Liver (tissue), 9 donors: ENCODE measurements around the gene BICRA. TPM values are rescaled to one million over a fixed set of nuclear protein-coding genes. Genes with fewer than 3 reads are reported as not detected.
A peak's percentile ranks its signal among the peaks of the same experiment; 100 is the strongest.

Source experiments
- DNase-seq: peaks from one replicate; pipeline ENCODE4 v3.0.0-alpha.2; 2017; ENCODE audit warnings: low spot score
- H3K27ac ChIP-seq, 2 donors: one replicate each; pipeline ENCODE4 v1.7.0; 2013; ENCODE audit warnings: inconsistent platforms in 2 of 2, low read length in 2 of 2, control low read depth in 1 of 2, low read depth in 1 of 2, mild to moderate bottlenecking in 1 of 2
- H3K27me3 ChIP-seq, 4 donors: one replicate each; pipeline versions ENCODE4 v1.6.1 to v1.7.0; 2013; ENCODE audit warnings: low read length in 3 of 4, inconsistent platforms in 1 of 4, mild to moderate bottlenecking in 1 of 4, moderate library complexity in 1 of 4; ENCODE audit not compliant: control insufficient read depth in 4 of 4, insufficient read depth in 4 of 4
- H3K36me3 ChIP-seq, 4 donors: one replicate each; pipeline versions ENCODE4 v1.6.1 to v1.7.0; 2013; ENCODE audit warnings: low read length in 3 of 4, mild to moderate bottlenecking in 3 of 4, low read depth in 1 of 4, moderate library complexity in 1 of 4; ENCODE audit not compliant: control insufficient read depth in 4 of 4, insufficient read depth in 3 of 4
- H3K4me1 ChIP-seq, 4 donors: one replicate each; pipeline versions ENCODE4 v1.6.1 to v1.7.0; 2013; ENCODE audit warnings: low read length in 3 of 4, mild to moderate bottlenecking in 3 of 4, moderate library complexity in 1 of 4; ENCODE audit not compliant: control insufficient read depth in 4 of 4, insufficient read depth in 4 of 4
- H3K4me3 ChIP-seq, 3 donors: one replicate each; pipeline versions ENCODE4 v1.6.1 to v1.7.0; 2013; ENCODE audit warnings: low read length in 3 of 3, control low read depth in 1 of 3, low read depth in 1 of 3, mild to moderate bottlenecking in 1 of 3
- H3K9ac ChIP-seq, 2 donors: one replicate each; pipeline ENCODE4 v1.7.0; 2013; ENCODE audit warnings: low read length in 2 of 2, mild to moderate bottlenecking in 2 of 2, moderate library complexity in 2 of 2, control low read depth in 1 of 2, low read depth in 1 of 2
- H3K9me3 ChIP-seq, 4 donors: one replicate each; pipeline versions ENCODE4 v1.6.1 to v1.7.0; 2013; ENCODE audit warnings: low read length in 3 of 4; ENCODE audit not compliant: control insufficient read depth in 4 of 4
- ATF3 ChIP-seq: IDR thresholded peaks from 2 replicates; pipeline ENCODE4 v1.6.1; 2016; ENCODE audit warnings: antibody characterized with exemption
- EGR1 ChIP-seq, 2 donors: IDR thresholded peaks; 2 replicates each; pipeline ENCODE4 v1.6.1; 2016 to 2018; ENCODE audit warnings: antibody characterized with exemption in 2 of 2, low read depth in 2 of 2
- FOXA1 ChIP-seq: IDR thresholded peaks from 2 replicates; pipeline ENCODE4 v1.6.1; 2016; ENCODE audit warnings: antibody characterized with exemption
- FOXA2 ChIP-seq: IDR thresholded peaks from 2 replicates; pipeline ENCODE4 v1.6.1; 2016; ENCODE audit warnings: antibody characterized with exemption
- GABPA ChIP-seq, 2 donors: IDR thresholded peaks in 1 of 2; conservative IDR thresholded peaks in 1 of 2; 2 replicates each; pipeline ENCODE4 v1.6.1; 2016; ENCODE audit warnings: antibody characterized with exemption in 2 of 2, mild to moderate bottlenecking in 1 of 2, moderate library complexity in 1 of 2
- HNF4A ChIP-seq, 2 donors: conservative IDR thresholded peaks; 2 replicates each; pipeline ENCODE4 v1.6.1; 2016; ENCODE audit warnings: antibody characterized with exemption in 2 of 2, mild to moderate bottlenecking in 2 of 2
- MAX ChIP-seq: IDR thresholded peaks from 2 replicates; pipeline ENCODE4 v1.6.1; 2016; ENCODE audit warnings: antibody characterized with exemption
- RAD21 ChIP-seq, 2 donors: IDR thresholded peaks; 2 replicates each; pipeline ENCODE4 v1.6.1; 2016; ENCODE audit warnings: antibody characterized with exemption in 2 of 2, mild to moderate bottlenecking in 2 of 2
- REST ChIP-seq: IDR thresholded peaks from 2 replicates; pipeline ENCODE4 v1.6.1; 2016; ENCODE audit warnings: antibody characterized with exemption, mild to moderate bottlenecking
- RXRA ChIP-seq, 2 donors: IDR thresholded peaks; 2 replicates each; pipeline ENCODE4 v1.6.1; 2017 to 2018; ENCODE audit warnings: antibody characterized with exemption in 2 of 2, mild to moderate bottlenecking in 1 of 2
- SP1 ChIP-seq: IDR thresholded peaks from 2 replicates; pipeline ENCODE4 v1.6.1; 2018; ENCODE audit warnings: antibody characterized with exemption, mild to moderate bottlenecking
- TAF1 ChIP-seq: conservative IDR thresholded peaks from 2 replicates; pipeline ENCODE4 v1.6.1; 2016; ENCODE audit warnings: antibody characterized with exemption, mild to moderate bottlenecking
- YY1 ChIP-seq: IDR thresholded peaks from 2 replicates; pipeline ENCODE4 v1.6.1; 2016; ENCODE audit warnings: antibody characterized with exemption, mild to moderate bottlenecking
- ZBTB33 ChIP-seq: IDR thresholded peaks from 2 replicates; pipeline ENCODE4 v1.6.1; 2016; ENCODE audit warnings: antibody characterized with exemption
- WGBS: extraction: QIAGEN DNeasy Blood & Tissue Kit; methylation state at CpG from one replicate; pipeline ENCODE4 v1.1.7; 2013; 5-methylcytosine and 5-hydroxymethylcytosine counted together
- polyA plus RNA-seq, 2 donors: library from polyadenylated mRNA; stranded (reverse) in 1 of 2; unstranded in 1 of 2; fragments of 200-250 nt in 1 of 2; fragments of >200 nt in 1 of 2; fragmentation: Nextera tagmentation in 1 of 2; extraction: Ambion mirVana in 1 of 2; gene quantifications; one replicate each; pipeline versions ENCODE4 v1.2.1 to v1.2.3, GENCODE V29; 2013 to 2015
- total RNA-seq, 2 donors: library from RNA; depleted of rRNA; stranded (reverse); fragments of >200 nt; gene quantifications; one replicate each; pipeline ENCODE4 v1.2.3, GENCODE V29; 2014
- donor health status: healthy.
- donor health status: healthy.
- donor health status: healthy.
- donor health status: healthy.
- donor health status: healthy.

The BICRA gene
- total and polyA plus RNA-seq, 4 donors = 0.63 to 8.9 (median 3.0) TPM

GRCh38 chr19:47644743-47645482 is 36.0 kb downstream of the BICRA start:
- H3K4me1 ChIP-seq = peaks cover 3 to 12% (median 8%) of the 10 kb centered on the region in 4 donors
- no peak overlapping the region for H3K9ac ChIP-seq
- 63% methylated on average over 18 of the region's 18 CpGs for WGBS
- H3K4me3 ChIP-seq = no peak overlapping the region
- H3K27ac ChIP-seq = peak overlapping the region in 1 of 2 donors; percentile 2
- DNase-seq = no peak
- no peaks in the 10 kb centered on the region for H3K27me3 ChIP-seq
- no peaks in the 10 kb centered on the region for H3K9me3 ChIP-seq
- peak in 1 of 2 donors; percentile 20 for TF ChIP-seq RXRA (IDR thresholded peaks at IDR 0.05)
- TF ChIP-seq REST = no peak
- no peak for TF ChIP-seq ATF3
- no peak for TF ChIP-seq FOXA1
- no peak for TF ChIP-seq ZBTB33
- no peak for TF ChIP-seq GABPA (IDR thresholded peaks at IDR 0.05 in 1 of 2, conservative IDR thresholded peaks at IDR 0.05 in 1 of 2)
- no peaks in the 10 kb centered on the region for H3K36me3 ChIP-seq

GRCh38 chr19:47646924-47647323 is 38.0 kb downstream of the BICRA start:
- no peaks in the 10 kb centered on the region for H3K9me3 ChIP-seq
- no peaks in the 10 kb centered on the region for H3K27me3 ChIP-seq
- peak overlapping the region; percentile 78 to 92 for H3K27ac ChIP-seq
- 98% methylated on average over 7 of the region's 7 CpGs for WGBS
- H3K4me1 ChIP-seq = peaks cover 3 to 12% (median 8%) of the 10 kb centered on the region in 4 donors
- DNase-seq = no peak
- no peaks in the 10 kb centered on the region for H3K36me3 ChIP-seq
- no peak overlapping the region for H3K4me3 ChIP-seq
- TF ChIP-seq RXRA (IDR thresholded peaks at IDR 0.05) = no peak
- TF ChIP-seq HNF4A (conservative IDR thresholded peaks at IDR 0.05) = no peak
- no peak for TF ChIP-seq TAF1
- no peak for TF ChIP-seq EGR1 (IDR thresholded peaks at IDR 0.05; ENCODE audit: low read depth in 2 of 2)
- no peak for TF ChIP-seq FOXA2
- TF ChIP-seq YY1 = no peak
- TF ChIP-seq MAX = no peak
- no peak for TF ChIP-seq SP1
- TF ChIP-seq RAD21 (IDR thresholded peaks at IDR 0.05) = no peak
- no peak for TF ChIP-seq REST
- no peak for TF ChIP-seq FOXA1
- no peak for TF ChIP-seq ZBTB33
- H3K9ac ChIP-seq = no peak overlapping the region
